ENCODE data around the gene CACNA1D. TPM values are rescaled to one million over a fixed set of nuclear protein-coding genes. Genes with fewer than 3 reads are reported as not detected.

Gene CACNA1D
- total RNA-seq, 1 experiment from 2014 or later = 3.3 TPM

- no peak for DNase-seq (ENCODE audit: low spot score)
- in situ Hi-C loops (cut with HindIII; ENCODE audit: low sequenced_read_pairs) = no loop called here
Measured at GRCh38 chr3:53696401-53697172, 202.2 kb downstream of the CACNA1D start.

DNA sequence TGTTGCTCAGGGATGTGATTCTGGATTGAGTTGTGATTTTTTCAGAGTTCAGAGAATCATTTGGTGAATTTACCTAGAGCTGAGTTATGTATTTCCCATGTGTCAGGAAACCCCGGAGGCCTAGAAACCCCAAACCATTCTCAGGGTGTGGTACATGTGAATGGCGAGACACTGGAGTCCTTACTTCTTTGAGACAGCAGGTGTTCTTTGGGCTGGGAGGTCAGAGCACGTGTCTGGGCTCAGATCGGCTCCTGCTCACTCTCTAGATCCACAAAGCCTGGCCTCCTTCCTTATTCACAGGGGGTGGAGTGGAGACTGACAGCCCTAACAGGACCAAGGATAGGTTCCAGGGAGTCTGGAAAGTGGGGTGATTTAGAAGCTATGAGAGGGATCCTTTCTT is 206.0 kb downstream of the CACNA1D start:
- in situ Hi-C loops (cut with HindIII; ENCODE audit: low sequenced_read_pairs) = no loop called here
- DNase-seq (ENCODE audit: low spot score) = no peak

- in situ Hi-C loops (cut with HindIII; ENCODE audit: low sequenced_read_pairs) = no loop called here
Measured at GRCh38 chr3:53702776-53703530, 208.5 kb downstream of the CACNA1D start.

DNA sequence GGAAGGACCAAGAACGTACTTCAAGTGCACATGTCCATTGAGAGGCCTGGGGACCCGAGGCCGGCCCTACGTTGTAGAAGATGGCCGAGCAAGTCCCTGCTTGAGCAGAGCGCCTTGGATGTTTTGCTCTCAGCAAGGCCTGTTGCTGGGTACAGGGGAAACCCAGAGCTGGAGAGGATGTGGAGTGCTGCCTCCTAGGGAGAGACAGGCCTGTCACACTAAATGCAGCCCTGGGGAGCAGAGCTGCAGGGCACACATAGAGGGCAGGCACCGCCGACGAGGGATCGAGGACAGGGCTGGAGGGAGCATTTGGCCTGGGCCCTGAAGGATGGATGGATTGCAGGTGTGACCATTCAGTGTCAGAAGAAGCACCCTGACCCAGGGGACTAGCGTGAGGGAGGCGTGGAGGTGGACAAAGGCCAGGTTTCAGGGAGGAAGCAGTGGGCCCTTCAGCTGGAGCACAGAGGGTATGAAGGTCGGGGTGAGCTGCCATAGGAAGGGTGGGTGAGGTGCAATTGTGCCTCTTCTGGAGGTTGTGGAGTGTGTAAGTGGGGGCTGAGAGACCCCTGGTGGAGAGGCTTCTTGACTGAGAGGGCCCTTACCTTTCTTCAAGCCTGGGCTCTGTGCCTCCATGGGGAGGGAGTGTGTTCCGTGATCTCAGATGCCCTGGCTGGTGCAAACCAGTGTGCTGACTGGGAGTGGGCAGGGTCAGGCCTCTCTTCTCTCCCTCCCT is 209.4 kb downstream of the CACNA1D start:
- no peak for DNase-seq (ENCODE audit: low spot score)
- in situ Hi-C loops (cut with HindIII; ENCODE audit: low sequenced_read_pairs) = no loop called here

More at GRCh38 chr3:53702776-53703530, 208.5 kb downstream of the CACNA1D start:
- DNase-seq (ENCODE audit: low spot score) = peak; percentile 70

DNA sequence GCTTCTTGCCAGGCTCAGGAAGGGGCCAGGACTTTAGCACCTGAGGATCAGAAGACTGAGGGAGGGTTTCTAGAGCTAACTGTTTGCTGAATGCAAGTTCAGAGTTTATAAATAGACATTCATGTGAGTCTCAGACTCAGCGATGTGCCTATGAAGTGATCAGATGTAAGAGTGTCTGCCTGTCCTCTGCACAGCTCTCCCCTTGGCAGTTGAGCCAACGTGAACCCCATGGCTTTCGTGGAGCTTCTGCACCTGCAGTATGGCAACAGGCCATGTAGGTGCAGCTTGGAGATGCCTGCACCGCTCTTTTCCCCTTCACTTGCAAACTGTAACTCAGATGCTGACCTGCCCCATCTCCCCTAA is 209.9 kb downstream of the CACNA1D start:
- no peak for DNase-seq (ENCODE audit: low spot score)
- in situ Hi-C loops (cut with HindIII; ENCODE audit: low sequenced_read_pairs) = no loop called here

DNA sequence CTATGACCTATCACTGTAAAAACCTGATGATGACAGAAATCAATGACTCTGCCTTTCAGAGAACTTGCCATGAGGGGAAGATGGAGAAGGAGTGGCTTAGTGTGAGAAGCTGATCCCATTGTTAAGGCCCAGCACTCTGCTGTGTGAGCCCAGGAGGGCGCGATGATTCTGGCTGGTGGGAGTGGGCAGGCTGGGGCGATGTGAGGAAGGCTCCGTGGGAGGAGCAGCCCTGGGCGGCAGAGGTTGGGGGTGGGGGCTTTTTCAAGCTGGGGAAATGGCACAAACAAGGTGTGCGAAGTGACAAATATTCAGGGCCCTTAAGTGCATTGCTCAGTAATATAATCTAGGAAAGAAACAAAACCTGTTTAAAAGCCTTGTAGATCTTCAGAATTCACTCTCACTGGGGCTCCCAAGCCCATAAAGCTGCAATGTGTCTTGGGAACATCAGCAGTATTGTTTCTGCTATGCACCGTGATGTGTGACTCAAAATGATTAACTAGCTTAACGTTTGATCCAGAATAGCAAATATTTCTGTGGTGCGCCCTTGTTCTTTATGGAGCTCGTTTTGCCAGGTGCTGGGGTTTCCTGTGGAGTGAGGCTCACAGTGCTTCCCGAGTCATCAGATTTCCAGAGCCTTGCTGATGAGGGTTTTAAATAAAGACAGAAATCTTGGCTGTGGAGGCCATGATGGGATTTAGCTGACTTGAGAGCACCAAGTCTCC is 210.8 kb downstream of the CACNA1D start:
- DNase-seq (ENCODE audit: low spot score) = no peak
- in situ Hi-C loops (cut with HindIII; ENCODE audit: low sequenced_read_pairs) = no loop called here

DNA sequence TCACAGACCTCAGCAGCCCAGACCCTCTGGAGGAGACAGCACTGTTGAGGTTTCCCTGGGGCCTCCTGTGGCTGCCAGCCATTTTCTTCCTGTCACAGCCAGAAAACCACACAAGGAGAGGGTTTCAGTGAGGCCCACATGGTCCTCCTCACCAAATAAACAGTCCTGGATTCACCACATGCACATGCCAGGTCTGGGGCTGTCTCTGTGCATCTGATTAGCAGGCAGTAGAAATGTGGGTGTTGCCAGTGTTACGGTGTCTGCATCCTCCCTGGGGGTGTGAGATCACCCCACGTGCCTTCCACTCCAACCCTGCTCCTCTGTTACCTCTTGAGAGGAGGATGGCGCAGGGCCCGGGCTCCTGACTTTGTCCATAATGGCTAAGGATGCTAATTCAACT is 211.4 kb downstream of the CACNA1D start:
- DNase-seq (ENCODE audit: low spot score) = no peak
- in situ Hi-C loops (cut with HindIII; ENCODE audit: low sequenced_read_pairs) = no loop called here

GRCh38 chr3:53707222-53707621 is 212.8 kb downstream of the CACNA1D start:
- DNase-seq (ENCODE audit: low spot score) = no peak
- in situ Hi-C loops (cut with HindIII; ENCODE audit: low sequenced_read_pairs) = no loop called here

DNA sequence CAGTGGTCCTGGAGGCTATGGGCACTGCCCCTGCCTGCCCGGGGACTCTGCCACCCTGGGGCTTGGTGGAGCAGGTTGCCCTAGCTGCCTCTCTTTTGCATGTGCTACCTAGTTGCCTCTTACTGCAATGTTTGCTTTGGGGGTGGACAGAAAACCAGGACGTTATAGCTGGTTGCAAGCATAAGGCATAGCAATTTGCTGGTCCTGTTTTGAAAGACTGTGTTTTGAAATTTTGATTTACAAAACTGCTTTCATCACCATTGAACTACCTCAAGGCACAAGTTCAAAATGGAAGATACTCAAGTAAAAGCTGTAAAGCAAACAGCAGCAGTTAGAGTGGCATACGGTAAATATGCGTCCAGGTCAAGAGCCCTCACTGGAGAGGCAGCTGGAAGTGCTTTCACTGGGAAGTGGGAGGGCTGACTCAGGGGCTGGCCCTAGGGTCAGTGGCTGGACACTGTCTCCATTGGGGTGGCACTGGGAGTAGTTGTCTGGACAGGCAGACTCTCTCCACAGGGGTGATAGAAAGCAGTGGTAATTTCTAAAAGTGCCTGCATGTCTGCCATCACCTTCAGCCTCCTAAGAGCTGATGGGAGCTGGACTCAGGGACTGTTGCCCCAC is 213.7 kb downstream of the CACNA1D start:
- DNase-seq (ENCODE audit: low spot score) = no peak
- in situ Hi-C loops (cut with HindIII; ENCODE audit: low sequenced_read_pairs) = no loop called here

DNA sequence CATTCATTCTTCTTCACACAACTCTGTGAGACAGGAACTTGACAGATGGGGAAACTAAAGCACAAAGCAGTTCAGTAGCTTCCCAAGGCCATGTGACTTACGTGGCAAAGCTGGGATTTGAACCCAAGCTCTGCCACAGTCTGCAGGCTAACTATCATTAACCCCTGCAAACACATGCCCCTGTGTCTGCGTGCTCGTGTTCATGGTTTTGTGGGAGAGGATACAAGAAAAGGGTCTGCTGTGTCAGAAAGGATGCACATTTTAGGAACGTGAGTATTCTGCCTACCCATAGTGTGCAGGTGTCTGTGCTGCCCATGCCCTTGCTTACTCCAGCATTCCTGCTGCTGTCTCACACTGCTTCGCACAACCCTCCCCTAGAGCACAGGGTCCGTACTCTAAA is 214.8 kb downstream of the CACNA1D start:
- in situ Hi-C loops (cut with HindIII; ENCODE audit: low sequenced_read_pairs) = no loop called here
- no peak for DNase-seq (ENCODE audit: low spot score)

DNA sequence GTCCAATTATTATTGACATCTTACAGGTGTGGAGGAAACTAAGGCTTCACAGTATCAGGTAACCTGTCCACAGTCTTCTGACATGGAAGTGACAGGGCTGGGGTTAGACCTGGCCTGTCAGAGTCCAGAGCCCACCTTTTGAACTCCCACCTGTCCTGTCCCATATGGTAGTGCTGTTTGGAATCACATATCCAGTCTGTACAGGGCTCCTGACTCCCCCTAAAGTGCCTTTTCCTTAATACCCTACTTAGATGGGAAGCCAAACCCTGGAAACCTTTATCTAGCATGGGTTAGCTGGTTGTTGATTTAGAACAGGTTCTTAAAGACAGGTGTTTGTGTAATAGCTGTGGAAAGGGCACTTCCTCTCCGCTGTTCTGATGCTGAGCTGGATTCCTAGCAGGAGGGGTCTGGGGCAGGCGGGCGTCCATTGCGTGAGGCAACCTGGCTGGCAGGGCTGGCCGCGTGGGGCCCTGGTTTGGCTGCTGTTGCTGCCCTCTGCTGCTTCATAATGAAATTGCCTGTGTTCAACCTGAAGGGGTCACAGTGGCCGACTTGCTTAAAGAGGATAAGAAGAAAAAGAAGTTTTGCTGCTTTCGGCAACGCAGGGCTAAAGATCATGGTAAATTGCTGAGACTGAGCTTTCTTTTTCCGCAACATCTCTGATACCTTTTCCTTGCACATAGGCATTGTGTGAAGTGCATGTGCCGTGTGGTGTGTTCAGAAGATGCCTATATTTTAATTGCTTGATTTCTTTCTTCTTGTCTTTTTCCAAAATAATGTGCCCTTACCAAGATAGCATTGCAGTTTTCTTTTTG is 215.7 kb downstream of the CACNA1D start:
- DNase-seq (ENCODE audit: low spot score) = peak; percentile 74
- in situ Hi-C loops (cut with HindIII; ENCODE audit: low sequenced_read_pairs) = no loop called here

- DNase-seq (ENCODE audit: low spot score) = no peak
- in situ Hi-C loops (cut with HindIII; ENCODE audit: low sequenced_read_pairs) = no loop called here
Measured at GRCh38 chr3:53711387-53711786, 217.0 kb downstream of the CACNA1D start.

GRCh38 chr3:53712817-53713388 is 218.5 kb downstream of the CACNA1D start:
- no peak for DNase-seq (ENCODE audit: low spot score)
- in situ Hi-C loops (cut with HindIII; ENCODE audit: low sequenced_read_pairs) = no loop called here

DNA sequence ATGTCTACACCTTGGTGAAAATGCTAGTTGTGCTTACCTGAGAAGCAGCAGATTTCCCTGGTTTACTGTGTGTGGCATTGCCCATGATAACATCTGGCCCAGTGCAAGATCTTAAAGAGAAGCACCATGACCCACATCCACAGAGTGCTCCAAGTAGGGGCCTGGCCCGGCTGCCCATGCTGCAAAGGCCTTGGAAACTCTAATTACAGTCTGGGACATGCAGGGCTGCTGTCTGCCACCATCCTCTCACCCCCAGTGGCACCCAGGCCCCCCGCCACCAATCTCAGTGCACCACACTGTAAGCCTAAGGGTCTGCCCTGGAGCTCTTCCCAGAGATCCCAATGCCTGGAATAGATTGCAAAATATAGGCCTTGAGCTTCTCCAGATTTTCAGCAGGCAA is 219.2 kb downstream of the CACNA1D start:
- no peak for DNase-seq (ENCODE audit: low spot score)
- in situ Hi-C loops (cut with HindIII; ENCODE audit: low sequenced_read_pairs) = no loop called here

GRCh38 chr3:53715815-53716483 is 221.5 kb downstream of the CACNA1D start:
- no peak for DNase-seq (ENCODE audit: low spot score)
- in situ Hi-C loops (cut with HindIII; ENCODE audit: low sequenced_read_pairs) = no loop called here

DNA sequence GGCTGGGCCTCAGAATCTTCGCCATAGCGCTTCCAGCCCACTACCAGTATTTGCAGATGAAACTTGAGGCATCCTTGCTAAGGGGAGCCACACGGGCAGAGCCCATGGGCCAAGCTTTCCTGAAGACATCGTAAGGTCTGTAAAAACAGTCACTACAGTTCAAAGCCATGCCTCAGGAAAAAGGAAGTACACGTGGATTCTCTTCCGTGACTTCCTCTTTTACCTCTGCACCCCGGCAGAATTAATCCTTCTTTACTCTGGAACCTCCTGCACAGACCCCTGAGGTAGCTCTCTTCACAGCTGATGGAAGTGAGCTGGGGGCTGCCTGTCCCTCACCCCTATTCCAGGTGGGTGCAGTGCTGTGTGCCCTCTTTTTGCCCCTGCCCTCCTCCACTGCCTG is 222.6 kb downstream of the CACNA1D start:
- in situ Hi-C loops (cut with HindIII; ENCODE audit: low sequenced_read_pairs) = no loop called here
- no peak for DNase-seq (ENCODE audit: low spot score)

DNA sequence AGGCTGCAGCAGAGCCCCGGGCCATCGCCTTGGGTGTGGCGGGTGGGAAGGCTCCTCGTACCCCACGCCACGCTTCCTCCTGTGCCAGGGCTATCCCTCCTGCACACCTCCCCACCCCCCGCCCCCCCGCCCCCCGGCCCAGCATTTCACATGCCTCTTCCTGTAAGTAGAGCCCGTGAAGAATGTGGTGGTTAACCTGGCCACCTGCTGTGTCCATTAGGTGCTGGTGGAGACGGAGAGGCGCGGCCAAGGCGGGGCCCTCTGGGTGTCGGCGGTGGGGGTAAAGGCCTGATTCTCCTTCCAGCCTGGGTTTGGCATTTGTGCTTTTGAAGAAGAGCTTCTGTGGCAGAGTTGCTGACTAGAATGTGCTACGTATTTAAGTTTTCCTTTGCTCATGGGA is 224.1 kb downstream of the CACNA1D start:
- DNase-seq (ENCODE audit: low spot score) = no peak
- in situ Hi-C loops (cut with HindIII; ENCODE audit: low sequenced_read_pairs) = no loop called here
